Measurements from ENCODE around the gene CNIH1.
"Not testable (repeated sequence)": the region's sequence is repeated elsewhere in the genome, so short reads cannot be mapped to it uniquely, and the experiment has no call there.

Gene CNIH1

DNA sequence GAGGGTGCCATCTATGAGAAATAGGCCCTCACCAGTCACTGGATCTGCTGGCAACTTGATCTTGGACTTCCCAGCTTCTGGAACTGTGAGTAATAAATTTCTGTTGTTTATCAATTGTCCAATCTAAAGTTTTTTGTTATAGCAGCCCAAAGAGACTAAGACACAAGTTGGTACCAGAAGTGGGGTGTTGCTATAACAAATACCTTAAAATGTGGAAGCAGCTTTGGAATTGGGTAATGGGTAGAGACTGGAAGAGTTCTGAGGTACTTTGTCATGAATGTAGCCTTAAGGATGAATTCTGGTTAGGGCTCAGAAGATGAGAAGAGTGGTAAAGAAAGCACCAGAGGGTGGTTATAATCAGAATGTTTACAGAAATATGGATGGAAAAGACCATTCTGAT, 26.1 kb upstream of the CNIH1 start:
- DNase-seq (ENCODE audit: low read depth), result no peak

DNA sequence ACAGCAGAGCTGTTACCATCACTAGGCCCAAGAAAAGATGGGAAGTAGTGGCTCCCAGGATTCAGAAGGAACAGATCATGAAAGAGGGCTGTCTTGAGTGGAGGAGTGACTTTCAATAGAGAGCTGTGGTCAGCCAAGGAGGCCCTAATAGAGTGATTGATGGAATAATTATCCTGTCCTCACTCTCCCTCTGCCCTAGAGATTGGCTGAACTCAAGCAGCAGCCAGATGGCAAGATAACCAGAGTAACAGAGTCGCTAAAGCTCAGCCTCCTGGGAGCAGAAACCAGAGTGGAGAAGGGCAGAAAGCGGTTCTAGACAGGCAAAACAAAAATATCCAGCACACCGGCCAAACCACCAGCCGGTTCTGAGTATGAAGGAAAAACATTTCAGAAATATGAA, 24.5 kb upstream of the CNIH1 start:
- DNase-seq (ENCODE audit: low read depth), result no peak

DNA sequence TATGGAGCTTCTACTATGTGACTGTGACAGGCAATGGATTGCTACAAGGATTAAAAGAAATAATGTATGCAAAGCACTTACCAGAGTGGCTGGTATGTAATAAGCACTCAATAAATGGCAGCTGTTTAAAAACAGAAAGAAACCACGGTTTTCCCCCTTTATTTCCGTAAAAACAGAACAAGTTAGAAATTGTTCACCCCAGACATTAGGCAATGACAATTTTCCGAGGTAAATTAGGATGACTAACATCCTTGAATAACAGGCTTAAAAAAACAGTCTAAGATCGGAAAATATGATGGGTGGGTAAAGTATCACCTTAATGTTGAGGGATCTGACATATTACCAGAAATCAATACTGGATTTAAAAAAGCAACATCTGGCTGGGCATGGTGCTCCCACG, 20.9 kb upstream of the CNIH1 start:
- DNase-seq (ENCODE audit: low read depth), result no peak

DNA sequence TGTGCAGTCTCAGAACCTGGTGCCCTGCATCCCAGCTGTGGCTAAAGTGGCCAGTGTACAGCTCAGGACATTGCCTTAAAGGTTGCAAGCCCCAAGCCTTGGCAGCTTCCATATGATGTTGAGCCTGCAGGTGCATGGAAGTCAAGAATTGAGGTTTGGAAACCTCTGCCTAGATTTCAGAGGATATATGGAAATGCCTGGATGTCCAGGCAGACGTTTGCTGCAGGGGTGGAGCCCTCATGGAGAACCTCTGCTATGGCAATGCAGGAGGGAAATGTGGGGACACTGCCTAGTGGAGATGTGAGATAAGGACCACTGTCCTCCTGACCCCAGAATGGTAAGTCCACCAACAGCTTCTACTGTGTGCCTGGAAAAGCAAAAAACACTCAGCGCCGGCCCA, 17.9 kb upstream of the CNIH1 start:
- DNase-seq (ENCODE audit: low read depth), result no peak

DNA sequence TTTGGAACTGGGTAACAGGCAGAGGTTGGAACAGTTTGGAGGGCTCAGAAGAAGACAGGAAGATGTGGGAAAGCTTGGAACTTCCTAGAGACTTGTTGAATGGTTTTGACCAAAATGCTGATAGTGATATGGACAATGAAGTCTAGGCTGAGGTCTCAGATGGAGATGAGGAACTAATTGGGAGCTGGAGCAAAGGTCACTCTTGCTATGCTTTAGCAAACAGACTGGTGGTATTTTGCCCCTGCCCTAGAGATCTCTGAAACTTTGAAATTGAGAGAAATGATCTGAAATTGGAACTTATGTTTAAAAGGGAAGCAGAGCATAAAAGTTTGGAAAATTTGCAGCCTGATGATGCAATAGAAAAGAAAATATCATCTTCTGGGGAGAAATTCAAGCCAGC, 17.4 kb upstream of the CNIH1 start:
- not testable (repeated sequence) for DNase-seq (ENCODE audit: low read depth)

DNA sequence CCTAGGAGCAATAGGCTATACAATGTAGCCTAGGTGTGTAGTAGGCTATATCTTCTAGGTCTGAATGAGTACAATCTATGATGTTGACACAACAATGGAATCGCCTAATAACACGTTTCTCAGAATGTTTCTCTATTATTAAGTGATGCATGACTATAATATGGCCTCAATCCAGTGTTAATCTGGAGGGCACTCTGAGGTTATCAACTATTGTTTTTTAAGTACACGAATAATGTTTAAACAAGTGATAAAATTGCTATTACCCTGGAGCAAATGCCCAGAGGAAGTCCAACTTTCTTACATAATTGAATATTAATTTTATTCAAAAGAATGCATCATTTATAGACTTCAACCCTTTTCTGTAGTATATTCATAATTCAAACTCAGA, 16.4 kb upstream of the CNIH1 start:
- no peak for DNase-seq (ENCODE audit: low read depth)

DNA sequence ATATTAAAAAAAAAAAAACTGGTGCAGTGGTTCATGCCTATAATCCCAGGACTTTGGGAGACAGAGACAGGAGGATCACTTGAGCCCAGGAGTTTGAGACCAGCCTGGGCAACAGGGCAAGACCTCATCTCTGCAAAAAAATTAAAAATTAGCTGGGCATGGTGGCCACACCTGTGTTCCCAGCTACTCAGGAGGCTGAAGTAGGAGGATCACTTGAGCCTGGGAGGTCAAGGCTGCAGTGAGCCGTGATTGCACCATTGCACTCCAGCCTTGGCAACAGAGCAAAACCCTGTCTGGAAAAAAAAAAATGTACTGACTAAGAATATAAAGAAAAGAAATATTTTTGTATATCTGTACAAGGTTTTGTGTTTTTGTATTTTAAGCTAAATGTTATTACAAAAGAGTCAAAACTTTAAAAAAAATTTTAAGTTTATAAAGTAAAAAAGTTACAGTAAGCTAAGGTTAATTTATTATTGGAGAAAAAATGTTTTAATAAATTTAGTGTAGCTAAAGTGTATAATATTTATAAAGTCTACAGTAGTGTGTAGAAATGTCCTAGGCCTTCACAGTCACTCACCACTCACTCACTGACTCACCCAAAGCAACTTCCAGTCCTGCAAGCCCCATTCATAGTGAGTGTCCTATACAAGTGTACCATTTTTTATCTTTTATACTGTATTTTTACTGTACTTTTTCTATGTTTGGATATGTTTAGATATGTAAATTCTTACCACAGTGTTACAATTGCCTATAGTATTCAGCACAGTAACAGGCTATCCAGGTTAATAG, 15.8 kb upstream of the CNIH1 start:
- DNase-seq (ENCODE audit: low read depth), result not testable (repeated sequence)

DNA sequence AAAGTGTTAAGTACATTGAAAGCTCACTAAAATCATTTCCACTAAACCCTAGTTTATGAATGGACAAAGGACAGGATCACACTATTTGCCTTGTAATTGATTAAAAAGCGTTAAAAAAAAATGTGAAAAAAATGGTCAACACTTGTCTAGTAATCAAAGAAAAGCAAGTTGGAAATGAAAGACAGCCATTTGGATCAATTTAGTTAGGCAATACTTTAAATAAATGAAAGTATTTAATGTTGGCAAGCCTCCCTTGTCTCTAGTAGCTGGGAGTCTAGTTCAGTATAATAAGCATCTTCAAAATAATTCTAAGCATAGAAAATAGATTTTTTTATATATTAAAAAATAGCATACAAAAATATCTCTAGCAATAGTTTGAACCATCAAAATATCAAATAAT, 14.2 kb upstream of the CNIH1 start:
- DNase-seq (ENCODE audit: low read depth), result no peak

DNA sequence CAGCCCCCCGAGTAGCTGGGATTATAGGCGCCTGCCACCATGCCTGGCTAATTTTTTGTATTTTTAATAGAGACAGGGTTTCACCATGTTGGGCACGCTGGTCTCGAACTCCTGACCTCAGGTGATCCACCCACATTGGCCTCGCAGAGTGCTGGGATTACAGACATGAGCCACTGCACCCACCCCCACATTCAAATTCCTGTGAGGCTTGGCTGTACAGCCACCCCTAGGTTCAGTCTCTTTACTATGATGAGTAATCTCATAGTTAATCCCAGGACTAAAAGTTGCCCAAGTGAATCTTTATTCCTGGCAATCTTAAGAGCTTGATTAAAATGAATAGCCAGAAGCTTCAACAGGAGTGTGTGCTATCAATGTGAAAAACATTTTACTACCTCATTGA, 12.8 kb upstream of the CNIH1 start:
- not testable (repeated sequence) for DNase-seq (ENCODE audit: low read depth)

DNA sequence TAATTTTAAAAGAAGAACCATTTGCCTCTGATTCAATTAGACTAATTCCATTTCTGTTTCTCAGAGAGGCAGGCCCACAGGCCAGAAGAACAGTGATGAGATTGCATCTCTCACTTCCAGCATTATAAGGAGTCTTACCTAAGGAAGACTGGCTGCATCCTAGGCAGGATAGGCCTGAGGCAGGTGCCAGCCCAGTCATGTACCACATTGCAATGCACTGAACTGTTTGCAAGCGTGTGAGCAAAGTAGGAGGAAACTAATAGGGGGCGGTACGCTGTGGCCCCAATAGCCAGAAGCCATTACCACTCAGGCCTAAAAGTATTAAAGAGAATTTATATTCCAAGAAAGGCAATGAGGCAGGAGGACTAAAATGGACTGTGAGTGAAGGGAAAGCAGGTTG, 12.1 kb upstream of the CNIH1 start:
- no peak for DNase-seq (ENCODE audit: low read depth)

DNA sequence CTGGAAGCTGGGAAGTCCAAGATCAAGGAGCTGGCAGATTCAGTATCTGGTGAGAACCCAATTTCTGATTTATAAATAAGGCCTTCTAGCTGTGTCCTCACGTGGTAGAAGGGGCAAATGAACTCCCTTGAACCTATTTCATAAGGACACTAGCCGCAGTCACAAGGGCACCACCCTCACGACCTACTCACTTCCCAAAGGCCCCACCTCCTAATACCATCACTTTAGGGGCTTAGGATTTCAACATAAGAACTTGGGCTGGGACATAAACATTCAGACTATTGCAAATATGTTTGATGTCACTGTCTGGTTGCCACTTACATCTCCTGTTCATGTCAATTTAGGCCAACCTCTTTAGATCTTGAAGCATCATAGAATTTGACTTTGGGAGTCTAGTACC, 10.8 kb upstream of the CNIH1 start:
- DNase-seq (ENCODE audit: low read depth), result no peak

DNA sequence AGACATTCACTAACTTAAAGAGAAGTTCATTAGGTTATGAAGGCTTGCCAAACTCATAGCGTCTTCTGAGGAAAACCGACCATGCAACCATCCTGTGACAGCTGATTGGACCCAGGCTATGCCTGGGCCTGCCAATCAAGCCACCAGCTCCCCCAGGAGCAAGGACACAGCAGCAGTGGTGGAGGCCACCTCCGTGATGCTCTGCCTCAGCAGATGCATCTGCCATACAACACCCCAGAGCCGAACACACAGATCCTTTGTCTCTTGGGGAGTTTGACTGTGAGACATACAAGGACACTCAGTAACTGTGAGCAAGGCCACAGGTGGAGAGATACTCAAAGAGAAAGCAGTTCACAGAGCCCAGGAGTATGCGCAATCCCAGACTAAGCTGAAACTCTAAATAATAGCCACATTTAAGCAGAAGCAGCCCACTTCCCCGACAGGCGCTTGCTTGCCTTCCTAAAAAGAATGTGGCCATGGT, 10.0 kb upstream of the CNIH1 start:
- DNase-seq (ENCODE audit: low read depth), result no peak

DNA sequence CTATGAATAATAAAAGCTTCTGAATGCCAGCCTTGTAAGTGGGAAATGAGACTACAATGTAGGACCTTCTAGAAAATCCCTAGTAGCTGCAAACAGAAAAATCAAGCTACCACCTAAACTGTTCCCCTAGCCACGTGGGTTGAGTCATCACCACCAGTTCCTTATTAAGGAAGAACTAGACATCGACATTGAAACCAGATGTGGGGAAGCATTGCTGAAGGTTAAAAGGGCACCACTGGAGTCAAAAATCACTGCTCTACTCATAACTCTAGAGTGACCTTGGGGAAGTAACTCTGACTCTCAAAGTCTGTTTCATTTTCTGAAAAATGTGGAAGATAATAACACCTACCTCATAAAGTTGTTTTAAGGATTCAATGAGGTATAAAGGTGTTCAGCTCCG, 9.4 kb upstream of the CNIH1 start:
- DNase-seq (ENCODE audit: low read depth), result no peak

DNA sequence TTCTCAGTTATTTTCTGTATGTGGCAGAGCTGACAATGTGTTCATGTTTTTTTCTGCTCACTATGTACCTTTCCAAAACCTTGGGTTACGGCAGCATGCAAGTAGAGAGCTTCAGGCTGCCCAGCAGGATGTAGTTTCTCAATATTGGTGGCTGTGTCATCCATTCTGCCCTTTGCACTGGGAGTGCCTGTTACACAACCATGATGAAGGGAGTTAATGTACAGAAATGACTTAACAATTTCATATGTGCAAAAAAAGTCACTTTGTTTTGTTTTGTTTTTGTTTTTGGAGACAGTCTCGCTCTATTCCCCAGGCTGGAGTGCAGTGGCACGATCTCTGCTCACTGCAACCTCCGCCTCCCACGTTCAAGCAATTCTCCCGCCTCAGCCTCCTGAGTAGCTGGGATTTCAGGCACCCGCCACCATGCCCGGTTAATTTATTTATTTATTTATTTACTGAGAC, 6.1 kb upstream of the CNIH1 start:
- no peak for DNase-seq (ENCODE audit: low read depth)

DNA sequence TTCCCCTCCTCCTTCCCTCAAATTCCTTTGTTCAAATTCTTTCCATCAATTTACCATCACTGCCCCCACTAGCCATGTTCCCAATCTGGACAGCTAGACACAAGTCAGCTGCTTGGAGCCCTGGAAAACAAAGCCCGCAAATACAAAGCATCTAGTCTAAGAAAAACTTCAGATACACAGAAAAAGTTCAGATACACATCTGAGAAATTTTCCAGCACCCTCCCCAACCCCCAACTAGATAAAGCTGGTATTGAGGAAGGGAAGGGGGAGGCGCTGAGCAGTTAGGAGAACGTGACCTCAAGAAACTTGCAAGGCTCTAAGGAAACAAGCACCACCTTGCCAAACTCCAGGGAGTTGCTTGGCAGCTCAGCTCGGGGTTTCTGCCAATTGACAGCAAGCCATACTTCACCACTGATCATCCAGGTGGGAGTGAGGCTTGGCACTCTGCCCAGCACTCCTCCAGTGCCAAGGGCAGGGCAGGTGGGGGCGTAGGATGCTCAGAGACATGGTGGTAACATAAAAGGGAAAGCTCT, 5.1 kb upstream of the CNIH1 start:
- no peak for DNase-seq (ENCODE audit: low read depth)

DNA sequence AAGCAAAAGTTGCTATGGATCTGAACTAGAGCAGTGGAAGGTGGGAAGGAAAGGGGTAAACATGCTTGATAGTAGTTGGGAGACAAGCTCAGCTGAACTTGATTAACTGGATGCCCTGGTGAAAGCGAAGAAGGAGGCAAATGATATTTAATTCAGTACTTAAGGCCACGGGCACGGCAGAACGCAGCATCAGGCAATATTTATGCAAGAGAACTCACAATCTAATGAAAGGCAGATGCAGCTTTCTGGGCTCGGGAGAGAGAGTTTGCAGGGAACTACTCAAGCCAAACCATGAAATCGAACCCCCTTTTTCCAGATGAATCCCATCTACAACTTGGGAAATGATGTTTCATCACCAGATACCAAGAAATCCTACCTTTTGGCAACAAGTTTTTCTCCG, 3.5 kb upstream of the CNIH1 start:
- no peak for DNase-seq (ENCODE audit: low read depth)

DNA sequence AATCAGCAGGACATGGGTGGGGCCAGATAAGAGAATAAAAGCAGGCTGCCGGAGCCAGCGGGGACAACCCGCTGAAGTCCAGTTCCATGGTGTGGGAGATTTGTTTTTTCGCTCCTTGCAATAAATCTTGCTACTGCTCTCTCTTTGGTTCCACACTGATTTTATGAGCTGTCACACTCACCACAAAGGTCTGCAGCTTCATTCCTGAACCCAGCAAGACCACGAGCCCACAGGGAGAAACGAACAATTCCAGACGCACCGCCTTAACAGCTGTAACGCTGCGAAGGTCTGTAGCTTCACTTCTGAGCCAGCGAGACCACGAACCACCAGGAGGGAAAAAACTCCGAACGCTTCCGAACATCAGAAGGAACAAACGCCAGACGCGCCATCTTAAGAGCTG, 2.8 kb upstream of the CNIH1 start:
- DNase-seq (ENCODE audit: low read depth), result no peak

DNA sequence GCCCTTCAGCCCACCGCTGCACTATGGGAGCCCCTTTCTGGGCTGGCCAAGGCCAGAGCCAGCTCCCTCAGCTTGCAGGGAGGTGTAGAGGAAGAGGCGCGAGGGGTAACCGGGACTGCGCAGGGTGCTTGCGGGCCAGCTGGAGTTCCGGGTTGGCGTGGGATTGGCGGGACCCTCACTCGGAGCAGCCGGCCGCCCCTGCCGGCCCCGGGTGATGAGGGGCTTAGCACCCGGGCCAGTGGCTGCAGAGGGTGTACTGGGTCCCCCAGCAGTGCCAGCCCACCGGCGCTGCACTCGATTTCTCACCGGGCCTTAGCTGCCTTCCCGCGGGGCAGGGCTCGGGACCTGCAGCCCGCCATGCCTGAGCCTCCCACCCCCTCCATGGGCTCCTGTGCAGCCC, 1.8 kb upstream of the CNIH1 start:
- DNase-seq (ENCODE audit: low read depth), result not testable (repeated sequence)

DNA sequence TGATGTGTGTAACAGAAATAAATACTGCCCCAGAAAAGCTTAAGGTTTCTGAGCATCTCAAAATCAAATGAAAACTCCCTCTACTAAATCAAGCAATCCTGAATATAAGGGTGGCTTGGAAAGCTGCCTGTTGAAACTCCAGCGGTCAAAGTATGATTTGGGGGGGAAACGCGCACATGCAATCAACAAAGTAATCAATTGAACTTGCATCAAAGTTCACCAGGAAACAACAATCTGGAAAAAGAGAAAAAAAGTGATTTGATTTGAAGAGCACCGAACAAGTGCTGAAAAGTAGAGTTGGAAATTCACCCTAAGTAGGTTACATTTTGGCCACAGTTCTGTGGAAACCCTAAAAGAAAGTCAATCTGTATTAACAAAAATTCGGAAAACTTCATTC, 700 bp downstream of the CNIH1 start:
- no peak for DNase-seq (ENCODE audit: low read depth)

DNA sequence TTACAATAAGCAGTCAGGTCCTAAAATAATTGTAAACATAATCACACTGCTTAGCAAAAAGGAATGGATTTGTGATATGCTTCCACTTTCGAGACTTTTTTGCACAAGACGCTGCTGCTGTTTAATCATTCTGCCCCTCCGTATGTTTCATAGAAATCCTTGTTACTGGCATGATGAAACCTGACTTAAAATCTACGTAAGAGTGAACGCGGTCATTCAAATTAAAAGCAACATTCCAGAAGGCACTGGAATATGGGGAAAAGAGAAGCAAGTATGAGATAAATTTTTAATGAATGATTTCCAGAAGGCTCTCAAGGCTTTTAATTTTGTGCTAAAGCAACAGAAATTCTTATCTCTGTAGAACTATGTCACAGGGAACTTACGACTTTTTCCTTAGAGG, 1.1 kb downstream of the CNIH1 start:
- DNase-seq (ENCODE audit: low read depth), result no peak

DNA sequence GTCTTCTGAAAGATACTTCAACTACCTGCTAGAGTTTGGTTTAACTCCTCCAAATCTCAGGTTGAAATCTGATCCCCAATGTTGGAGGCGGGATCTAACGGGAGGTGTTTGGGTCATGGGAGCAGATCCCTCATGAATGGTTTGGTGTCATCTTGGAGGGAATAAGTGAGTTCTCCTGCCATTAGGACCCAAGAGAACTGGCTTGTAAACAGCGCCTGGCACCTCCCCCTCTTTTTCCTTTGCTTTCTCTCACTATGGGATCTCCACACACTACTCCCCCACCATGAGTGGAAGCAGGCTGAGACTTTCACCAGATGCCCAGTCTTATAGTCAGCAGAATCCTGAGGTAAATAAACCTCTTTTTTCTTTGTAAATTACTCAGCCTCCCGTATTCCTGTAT, 2.5 kb downstream of the CNIH1 start:
- no peak for DNase-seq (ENCODE audit: low read depth)

DNA sequence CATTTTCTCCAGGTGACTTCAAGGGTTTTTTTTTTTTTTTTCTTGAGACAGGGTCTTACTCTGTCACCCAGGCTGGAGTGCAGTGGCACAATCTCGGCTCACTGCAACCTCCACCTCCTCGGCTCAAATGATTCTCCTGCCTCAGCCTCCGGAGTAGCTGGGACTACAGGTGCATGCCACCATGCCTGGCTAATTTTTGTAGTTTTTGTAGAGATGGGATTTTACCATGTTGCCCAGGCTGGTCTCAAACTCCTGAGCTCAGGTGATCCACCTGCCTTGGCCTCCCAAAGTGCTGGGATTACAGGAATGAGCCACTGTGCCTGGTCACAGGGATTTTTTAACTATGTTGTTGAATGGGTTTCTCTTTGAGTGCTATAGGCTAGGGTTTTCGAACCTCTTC, 3.2 kb downstream of the CNIH1 start:
- not testable (repeated sequence) for DNase-seq (ENCODE audit: low read depth)

DNA sequence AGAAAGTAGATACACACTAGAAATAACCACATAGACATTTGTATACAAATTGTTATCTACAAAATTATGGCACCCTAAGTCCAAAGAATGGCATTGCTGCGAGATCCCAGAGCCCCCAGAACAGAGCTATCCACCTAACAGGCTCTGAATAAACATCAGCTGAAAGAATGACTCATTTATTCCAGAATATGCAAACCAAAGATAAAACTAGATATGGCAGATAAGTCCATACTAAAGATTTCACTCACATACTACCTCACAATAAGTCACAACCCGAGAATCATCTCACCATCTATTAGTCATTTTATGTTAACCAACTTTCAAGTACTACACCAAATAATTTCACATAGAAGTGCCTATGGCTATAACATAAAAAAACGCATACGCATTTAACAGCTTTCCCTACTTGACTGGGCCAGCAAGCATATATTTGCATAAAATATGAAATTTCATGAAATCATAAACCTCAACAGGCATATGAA, 5.6 kb downstream of the CNIH1 start:
- DNase-seq (ENCODE audit: low read depth), result no peak

DNA sequence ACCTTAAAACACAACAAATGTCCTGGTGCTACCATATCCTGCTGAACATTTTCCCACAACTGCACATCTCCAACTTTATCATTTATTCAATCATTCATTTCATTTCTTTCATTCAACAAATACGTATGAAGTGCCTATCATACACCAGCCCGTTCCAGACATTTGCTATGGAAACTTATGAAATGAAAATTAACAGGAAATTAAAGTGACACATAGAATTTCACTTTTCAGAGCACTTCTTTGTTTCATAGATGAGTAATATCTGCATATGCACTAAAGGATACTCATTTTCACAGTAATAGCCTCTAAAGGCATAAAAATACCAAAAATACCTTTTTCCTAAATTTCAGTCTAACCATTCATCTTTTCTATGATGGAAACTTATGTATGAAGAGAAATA, 12.6 kb downstream of the CNIH1 start:
- no peak for DNase-seq (ENCODE audit: low read depth)

Data from activated T-cell treated with anti-CD3 and anti-CD28 coated beads for 48 hours (primary cell).